Measurements from ENCODE around the gene RNF175. TPM values are rescaled to one million over a fixed set of nuclear protein-coding genes. Genes with fewer than 3 reads are reported as not detected.

RNF175 gene
- polyA plus RNA-seq, 1 donor from 2014 or later, result 30.1 TPM

DNA sequence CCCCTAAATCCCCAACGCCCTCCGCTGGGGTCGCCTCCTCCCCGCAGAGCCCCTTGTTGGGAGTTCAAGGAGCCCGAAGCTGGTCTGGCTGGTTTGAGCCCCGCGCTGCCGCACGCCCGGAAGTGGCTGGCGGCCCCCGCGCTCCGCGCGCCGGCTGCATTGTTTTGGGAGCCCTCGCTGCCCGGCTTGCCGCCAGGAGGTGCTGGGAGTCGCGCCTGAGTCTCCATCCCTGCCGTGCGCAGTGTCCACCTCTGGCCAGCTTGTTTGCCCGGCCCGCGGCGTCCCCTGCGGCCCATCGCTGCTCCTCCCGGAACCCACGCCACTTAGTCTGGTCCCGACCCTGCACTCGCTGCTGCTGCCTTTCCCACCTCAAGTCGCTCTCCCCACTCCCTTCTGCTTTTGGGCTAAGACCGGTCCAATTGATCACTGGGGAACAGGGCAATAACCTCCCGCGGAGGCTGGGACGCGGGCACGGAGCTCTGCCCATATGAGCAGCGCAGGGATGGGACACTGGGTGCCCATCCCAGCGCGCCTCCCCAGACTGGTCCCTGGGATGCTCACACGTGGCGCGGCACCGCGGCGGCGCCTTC, 31.2 kb upstream of the RNF175 start:
- no peak overlapping the region for H3K4me2 ChIP-seq (ENCODE audit: low read length)
- H3K36me3 ChIP-seq (ENCODE audit: insufficient read depth, low read length), result no peaks in the 10 kb centered on the region
- H3K9ac ChIP-seq (ENCODE audit: low read length), result no peak overlapping the region
- H4K20me1 ChIP-seq (ENCODE audit: insufficient read depth), result no peaks in the 10 kb centered on the region
- H3K4me3 ChIP-seq (ENCODE audit: low read length), result peak overlapping the region; percentile 53
- H3K27ac ChIP-seq (ENCODE audit: low read length), result no peak overlapping the region
- H3K9me3 ChIP-seq (ENCODE audit: low read length), result no peaks in the 10 kb centered on the region
- no peaks in the 10 kb centered on the region for H3F3A ChIP-seq (ENCODE audit: insufficient read depth, low read length, poor library complexity, severe bottlenecking)
- H3K79me2 ChIP-seq (replicated peaks; ENCODE audit: insufficient read depth, low read length), result peaks cover 31% of the 10 kb centered on the region
- H3K9me2 ChIP-seq (ENCODE audit: insufficient read depth, low read length), result no peaks in the 10 kb centered on the region
- no peak overlapping the region for H2AFZ ChIP-seq (ENCODE audit: low read depth, low read length)
- peaks cover 57% of the 10 kb centered on the region for H3K27me3 ChIP-seq (ENCODE audit: insufficient read depth, low read depth, low read length)
- TF ChIP-seq, protein P1, sequence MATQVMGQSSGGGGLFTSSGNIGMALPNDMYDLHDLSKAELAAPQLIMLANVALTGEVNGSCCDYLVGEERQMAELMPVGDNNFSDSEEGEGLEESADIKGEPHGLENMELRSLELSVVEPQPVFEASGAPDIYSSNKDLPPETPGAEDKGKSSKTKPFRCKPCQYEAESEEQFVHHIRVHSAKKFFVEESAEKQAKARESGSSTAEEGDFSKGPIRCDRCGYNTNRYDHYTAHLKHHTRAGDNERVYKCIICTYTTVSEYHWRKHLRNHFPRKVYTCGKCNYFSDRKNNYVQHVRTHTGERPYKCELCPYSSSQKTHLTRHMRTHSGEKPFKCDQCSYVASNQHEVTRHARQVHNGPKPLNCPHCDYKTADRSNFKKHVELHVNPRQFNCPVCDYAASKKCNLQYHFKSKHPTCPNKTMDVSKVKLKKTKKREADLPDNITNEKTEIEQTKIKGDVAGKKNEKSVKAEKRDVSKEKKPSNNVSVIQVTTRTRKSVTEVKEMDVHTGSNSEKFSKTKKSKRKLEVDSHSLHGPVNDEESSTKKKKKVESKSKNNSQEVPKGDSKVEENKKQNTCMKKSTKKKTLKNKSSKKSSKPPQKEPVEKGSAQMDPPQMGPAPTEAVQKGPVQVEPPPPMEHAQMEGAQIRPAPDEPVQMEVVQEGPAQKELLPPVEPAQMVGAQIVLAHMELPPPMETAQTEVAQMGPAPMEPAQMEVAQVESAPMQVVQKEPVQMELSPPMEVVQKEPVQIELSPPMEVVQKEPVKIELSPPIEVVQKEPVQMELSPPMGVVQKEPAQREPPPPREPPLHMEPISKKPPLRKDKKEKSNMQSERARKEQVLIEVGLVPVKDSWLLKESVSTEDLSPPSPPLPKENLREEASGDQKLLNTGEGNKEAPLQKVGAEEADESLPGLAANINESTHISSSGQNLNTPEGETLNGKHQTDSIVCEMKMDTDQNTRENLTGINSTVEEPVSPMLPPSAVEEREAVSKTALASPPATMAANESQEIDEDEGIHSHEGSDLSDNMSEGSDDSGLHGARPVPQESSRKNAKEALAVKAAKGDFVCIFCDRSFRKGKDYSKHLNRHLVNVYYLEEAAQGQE (IDR thresholded peaks at IDR 0.05; ENCODE audit: borderline replicate concordance), result no peak
- peak; percentile 17 for TF ChIP-seq RAD21 (conservative IDR thresholded peaks at IDR 0.05)

DNA sequence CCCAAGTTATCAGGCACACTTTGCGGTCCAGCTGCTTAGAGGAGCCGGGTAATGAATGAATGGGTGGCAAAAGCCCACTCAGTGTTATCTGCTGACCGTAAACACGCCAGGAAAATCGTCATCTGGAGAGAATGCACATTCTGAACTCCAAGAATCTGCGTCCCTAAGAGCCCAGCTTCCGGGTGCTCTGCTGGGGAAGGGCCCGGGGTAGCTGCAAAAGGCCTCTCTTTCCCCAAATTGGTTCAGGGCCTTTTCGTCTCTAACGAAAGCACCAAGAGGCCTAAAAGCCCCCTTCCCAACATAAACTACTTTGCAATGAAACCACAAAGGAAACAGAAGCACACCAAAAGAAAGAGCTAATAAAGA, 30.7 kb upstream of the RNF175 start:
- H3K79me2 ChIP-seq (replicated peaks; ENCODE audit: insufficient read depth, low read length), result peaks cover 31% of the 10 kb centered on the region
- H3K4me3 ChIP-seq (ENCODE audit: low read length), result peak overlapping the region; percentile 53
- no peak overlapping the region for H3K27ac ChIP-seq (ENCODE audit: low read length)
- H4K20me1 ChIP-seq (ENCODE audit: insufficient read depth), result no peaks in the 10 kb centered on the region
- no peaks in the 10 kb centered on the region for H3F3A ChIP-seq (ENCODE audit: insufficient read depth, low read length, poor library complexity, severe bottlenecking)
- no peak overlapping the region for H3K4me2 ChIP-seq (ENCODE audit: low read length)
- no peaks in the 10 kb centered on the region for H3K36me3 ChIP-seq (ENCODE audit: insufficient read depth, low read length)
- H3K9me3 ChIP-seq (ENCODE audit: low read length), result no peaks in the 10 kb centered on the region
- TF ChIP-seq POLR2AphosphoS5 (IDR thresholded peaks at IDR 0.05) (no peak), TAF1 (IDR thresholded peaks at IDR 0.05; ENCODE audit: low read depth) (no peak), SMC3 (conservative IDR thresholded peaks at IDR 0.05; ENCODE audit: poor library complexity) (no peak), EP300 (conservative IDR thresholded peaks at IDR 0.05; ENCODE audit: poor library complexity, severe bottlenecking) (no peak), MXI1 (conservative IDR thresholded peaks at IDR 0.05; ENCODE audit: poor library complexity, severe bottlenecking) (no peak), RAD21 (conservative IDR thresholded peaks at IDR 0.05) (no peak), EZH2 (IDR thresholded peaks at IDR 0.05; ENCODE audit: borderline replicate concordance, insufficient read depth, low read length, poor library complexity, severe bottlenecking) (no peak)
- TF ChIP-seq, protein P2, sequence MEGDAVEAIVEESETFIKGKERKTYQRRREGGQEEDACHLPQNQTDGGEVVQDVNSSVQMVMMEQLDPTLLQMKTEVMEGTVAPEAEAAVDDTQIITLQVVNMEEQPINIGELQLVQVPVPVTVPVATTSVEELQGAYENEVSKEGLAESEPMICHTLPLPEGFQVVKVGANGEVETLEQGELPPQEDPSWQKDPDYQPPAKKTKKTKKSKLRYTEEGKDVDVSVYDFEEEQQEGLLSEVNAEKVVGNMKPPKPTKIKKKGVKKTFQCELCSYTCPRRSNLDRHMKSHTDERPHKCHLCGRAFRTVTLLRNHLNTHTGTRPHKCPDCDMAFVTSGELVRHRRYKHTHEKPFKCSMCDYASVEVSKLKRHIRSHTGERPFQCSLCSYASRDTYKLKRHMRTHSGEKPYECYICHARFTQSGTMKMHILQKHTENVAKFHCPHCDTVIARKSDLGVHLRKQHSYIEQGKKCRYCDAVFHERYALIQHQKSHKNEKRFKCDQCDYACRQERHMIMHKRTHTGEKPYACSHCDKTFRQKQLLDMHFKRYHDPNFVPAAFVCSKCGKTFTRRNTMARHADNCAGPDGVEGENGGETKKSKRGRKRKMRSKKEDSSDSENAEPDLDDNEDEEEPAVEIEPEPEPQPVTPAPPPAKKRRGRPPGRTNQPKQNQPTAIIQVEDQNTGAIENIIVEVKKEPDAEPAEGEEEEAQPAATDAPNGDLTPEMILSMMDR (IDR thresholded peaks at IDR 0.05; ENCODE audit: poor library complexity, severe bottlenecking), result no peak
- TF ChIP-seq, protein P1 (IDR thresholded peaks at IDR 0.05; ENCODE audit: borderline replicate concordance), result no peak
- H3K27me3 ChIP-seq (ENCODE audit: insufficient read depth, low read depth, low read length), result peaks cover 57% of the 10 kb centered on the region
- H3K9me2 ChIP-seq (ENCODE audit: insufficient read depth, low read length), result no peaks in the 10 kb centered on the region
- H2AFZ ChIP-seq (ENCODE audit: low read depth, low read length), result no peak overlapping the region
- no peak overlapping the region for H3K9ac ChIP-seq (ENCODE audit: low read length)

Measured in neural cell (in vitro differentiated cells).